ENCODE data around the gene CD38.

Gene CD38

DNA sequence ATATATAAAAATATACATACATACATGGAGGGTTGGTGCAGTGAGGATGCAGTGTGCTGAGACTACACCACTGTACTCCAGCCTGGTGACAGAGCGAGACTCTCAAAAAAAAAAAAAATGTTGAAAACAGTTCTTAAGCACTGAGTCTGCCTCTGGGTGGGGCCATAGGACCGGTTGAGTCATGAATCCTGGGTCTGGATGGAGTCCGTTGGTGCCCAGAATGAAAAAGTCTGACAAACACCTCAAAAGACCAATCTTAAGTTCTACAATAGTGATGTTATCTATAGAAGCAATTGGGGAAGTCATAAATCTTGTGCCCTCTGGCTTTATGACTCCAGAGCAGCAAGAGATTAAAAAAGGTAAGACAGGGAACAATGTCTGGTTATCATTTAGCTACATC is 90.0 kb downstream of the CD38 start:
- DNase-seq (ENCODE audit: low spot score) = no peak

- no peak for DNase-seq (ENCODE audit: low spot score)
These were observed 90.8 kb downstream of the CD38 start for GRCh38 chr4:15868826-15869413.

GRCh38 chr4:15870079-15870478 is 92.0 kb downstream of the CD38 start:
- DNase-seq (ENCODE audit: low spot score) = no peak

GRCh38 chr4:15870921-15871664 is 93.0 kb downstream of the CD38 start:
- DNase-seq (ENCODE audit: low spot score) = no peak

- no peak for DNase-seq (ENCODE audit: low spot score)
These were observed 95.0 kb downstream of the CD38 start for GRCh38 chr4:15873117-15873516.

GRCh38 chr4:15874671-15875070 is 96.5 kb downstream of the CD38 start:
- no peak for DNase-seq (ENCODE audit: low spot score)

DNA sequence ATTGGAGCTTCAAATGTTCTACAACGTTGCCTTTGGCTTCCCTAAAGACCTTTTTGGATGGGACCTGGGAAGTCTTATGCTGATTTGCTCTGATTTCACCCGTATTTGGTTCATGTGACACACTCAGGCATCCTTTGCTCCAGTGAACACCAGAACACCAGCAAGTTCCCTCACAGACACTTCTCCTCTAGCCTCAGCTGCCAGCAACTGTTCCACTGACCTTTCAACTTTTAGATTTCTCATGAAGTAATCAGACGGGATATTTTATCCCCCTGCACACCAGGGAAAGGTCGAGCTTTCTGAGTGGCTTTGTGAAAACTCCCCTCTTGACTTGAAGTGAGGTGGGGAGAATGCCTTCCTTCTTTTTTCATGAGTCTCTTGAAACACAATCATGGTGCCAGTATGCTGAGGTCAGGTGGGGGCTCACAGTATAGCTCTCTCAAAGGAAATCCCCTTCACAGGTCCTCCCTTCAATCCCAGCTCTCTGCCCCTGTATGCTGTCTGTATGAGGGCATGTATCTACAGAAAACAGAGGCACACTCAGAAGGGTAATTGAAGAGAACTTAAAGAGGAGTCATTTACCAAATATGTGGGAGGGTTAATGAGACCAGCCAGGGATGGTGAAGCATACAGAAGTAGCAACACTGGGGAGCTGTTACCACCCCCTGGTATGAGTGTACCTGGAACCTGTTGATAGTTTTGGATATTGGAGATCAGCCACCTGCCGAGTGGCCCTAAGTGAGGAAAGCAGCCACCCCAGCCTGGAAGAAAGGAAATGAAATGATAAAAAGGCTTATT is 97.7 kb downstream of the CD38 start:
- no peak for DNase-seq (ENCODE audit: low spot score)

GRCh38 chr4:15878011-15878410 is 99.9 kb downstream of the CD38 start:
- no peak for DNase-seq (ENCODE audit: low spot score)

GRCh38 chr4:15881820-15882219 is 103.7 kb downstream of the CD38 start:
- DNase-seq (ENCODE audit: low spot score) = no peak

DNA sequence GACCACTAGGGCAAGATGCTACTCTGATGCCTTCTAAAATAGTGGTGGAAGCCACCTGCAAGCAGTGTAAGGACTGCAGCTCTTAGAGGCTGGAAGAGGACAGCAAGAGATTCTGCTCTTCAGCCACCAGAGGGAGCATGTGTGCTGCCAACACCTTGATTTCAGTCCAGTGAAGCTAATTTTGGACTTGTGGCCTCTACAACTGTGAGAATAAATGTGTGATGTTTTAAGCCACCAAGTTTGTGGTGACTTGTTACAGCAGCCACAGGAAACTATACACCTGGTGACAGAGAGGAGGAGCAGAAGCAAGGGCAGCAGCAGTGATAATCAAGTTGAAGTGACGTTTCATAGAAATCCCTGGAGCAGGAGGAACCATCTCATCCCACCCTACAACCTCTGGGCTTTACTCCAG is 104.6 kb downstream of the CD38 start:
- DNase-seq (ENCODE audit: low spot score) = peak; percentile 57

DNA sequence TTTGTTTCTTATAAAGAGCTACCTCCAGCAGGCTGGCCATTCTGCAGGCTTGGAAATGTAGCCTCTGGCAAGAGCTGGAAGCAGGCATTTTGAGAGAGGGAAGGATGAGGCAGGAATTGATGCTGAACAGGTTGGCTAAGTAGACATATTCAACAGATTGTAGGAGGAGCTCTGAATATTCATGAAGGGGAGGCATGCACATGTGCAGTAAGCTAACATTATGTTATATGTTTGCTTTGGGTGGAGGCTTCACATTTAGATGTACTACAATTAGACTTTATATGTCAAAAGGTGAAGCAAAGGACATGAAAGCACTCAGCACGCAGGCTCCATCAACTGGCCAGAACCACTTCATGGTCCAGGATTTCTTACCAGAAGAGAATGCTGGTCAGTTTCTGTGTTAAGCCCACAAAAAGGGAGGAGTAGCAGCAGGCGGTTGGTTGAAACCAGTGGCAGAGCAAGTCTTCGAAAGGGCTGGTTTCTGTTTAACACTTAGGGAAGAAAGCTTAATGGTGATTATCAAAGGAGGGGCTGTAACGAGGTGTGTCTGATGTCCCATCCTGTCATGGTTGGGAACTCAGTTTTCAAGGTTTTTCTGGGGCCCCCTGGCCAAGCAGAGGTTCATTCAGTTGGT is 105.6 kb downstream of the CD38 start:
- no peak for DNase-seq (ENCODE audit: low spot score)

DNA sequence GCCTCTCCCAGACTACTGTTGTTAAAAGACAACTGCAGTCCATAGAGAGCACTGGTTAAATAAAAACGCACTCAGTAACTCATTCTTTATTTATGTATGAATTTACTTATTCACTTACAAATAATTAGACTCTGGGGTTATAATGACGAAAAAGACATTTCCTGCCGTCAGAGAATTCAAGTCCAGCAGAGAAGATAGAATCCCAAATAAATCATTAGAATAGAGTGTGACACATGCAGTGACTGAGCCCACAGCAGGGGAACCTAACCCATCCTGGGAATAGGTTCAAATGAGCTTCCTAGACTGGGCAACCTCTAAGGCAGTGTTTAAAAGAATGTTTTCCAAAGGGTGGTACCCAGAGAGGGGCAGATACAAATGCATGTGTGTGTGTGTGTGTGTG is 106.5 kb downstream of the CD38 start:
- DNase-seq (ENCODE audit: low spot score) = no peak

GRCh38 chr4:15885422-15885821 is 107.3 kb downstream of the CD38 start:
- DNase-seq (ENCODE audit: low spot score) = no peak

DNA sequence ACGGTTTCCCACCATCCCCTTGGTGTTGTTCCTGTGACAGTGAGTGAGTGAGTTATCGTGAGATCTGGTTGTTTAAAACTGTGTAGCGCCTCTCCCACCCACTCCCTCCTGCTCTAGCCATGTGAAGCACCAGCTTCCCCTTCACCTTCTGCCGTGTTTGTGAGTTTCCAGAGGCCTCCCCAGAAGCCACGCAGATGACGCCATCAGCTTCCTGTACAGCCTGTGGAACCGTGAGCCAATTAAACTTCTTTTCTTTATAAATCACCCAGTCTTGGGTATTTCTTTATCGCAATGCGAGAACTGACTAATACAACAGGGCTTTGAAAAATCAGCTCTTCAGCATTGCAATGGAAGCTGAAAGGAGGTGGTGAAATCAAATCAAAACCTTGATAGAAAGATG is 110.4 kb downstream of the CD38 start:
- DNase-seq (ENCODE audit: low spot score) = no peak

DNA sequence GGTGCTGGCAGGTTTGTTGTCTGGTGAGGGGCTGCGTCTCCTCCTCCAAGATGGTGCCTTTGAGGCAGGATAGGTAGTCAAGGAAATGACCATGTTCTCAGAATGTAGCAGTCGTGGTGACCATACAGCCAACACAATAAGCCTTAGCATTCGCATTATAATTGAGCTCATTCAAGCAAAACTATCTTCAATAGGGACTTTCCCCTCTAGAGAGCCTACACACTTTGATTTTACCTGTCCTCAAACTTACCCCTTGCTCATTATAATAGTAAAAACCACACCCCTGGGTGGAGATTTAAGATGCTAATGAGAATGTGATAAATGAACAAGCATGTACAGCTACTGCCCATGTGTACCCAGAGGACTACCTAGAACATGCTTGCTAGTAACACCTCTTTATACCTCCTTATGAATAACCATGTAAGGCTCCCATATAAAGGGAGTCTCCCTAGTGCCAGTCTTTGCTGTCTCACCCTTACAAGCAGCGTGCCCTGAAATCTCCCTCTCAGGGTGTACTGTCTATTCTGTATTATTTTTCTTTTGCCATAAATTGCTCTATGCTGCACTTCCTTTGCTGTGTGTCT is 112.2 kb downstream of the CD38 start:
- DNase-seq (ENCODE audit: low spot score) = no peak

DNA sequence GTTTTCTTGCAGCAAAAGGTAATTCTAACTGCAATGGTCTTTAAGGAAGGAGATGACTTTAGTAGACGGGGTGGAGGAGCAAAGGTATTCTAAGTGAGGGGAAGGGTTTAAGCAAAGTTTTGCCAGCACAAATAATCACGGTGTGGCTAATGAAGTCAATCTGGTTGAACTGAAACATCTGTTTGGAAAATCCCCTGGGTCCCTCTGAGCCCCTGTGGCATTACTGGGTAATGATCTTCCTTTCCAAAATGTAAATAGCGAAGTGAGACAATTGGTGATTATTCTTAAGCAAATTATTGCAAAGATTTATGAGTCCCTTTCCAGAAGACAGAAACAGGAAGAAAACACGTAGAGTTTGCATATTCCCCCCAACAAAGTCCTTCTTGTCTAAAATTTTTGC is 113.2 kb downstream of the CD38 start:
- no peak for DNase-seq (ENCODE audit: low spot score)

DNA sequence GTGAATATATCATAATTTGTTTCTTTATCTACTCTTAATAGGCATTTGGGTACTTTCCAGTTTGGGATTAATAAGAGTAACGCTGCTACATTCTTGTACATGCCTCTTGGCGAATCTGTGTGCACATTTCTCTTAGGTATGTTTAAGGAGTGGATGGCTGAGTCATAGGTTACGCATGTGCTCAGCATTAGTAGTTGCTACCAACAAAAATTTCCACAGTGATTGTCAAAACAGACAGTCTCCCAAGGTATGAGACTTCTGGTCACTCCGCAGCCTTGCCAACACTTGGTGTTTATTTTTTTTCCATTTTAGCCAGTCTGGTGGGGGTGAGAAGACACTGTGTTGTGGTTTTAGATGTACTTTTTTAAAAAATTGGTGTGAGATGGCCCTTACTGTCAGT is 115.8 kb downstream of the CD38 start:
- peak; percentile 84 for DNase-seq (ENCODE audit: low spot score)

DNA sequence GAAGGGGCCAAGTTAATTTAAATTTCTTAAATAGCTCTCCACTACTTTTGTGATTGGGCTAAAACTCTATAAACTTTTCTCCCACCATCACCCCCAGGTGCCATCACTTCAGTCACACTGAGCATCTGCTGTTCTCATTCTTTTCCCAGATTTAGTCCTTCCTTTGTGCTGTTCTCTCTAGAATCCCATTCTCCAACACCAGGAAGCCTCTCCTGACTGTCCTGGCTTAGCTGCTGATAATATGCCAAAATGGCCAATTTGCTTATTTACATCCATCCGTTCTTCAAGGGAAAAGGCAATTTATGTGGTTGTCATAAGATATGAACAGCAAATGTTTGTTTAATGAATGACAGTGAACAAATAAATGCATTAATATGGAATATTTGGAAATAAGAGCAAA is 116.3 kb downstream of the CD38 start:
- DNase-seq (ENCODE audit: low spot score) = no peak

DNA sequence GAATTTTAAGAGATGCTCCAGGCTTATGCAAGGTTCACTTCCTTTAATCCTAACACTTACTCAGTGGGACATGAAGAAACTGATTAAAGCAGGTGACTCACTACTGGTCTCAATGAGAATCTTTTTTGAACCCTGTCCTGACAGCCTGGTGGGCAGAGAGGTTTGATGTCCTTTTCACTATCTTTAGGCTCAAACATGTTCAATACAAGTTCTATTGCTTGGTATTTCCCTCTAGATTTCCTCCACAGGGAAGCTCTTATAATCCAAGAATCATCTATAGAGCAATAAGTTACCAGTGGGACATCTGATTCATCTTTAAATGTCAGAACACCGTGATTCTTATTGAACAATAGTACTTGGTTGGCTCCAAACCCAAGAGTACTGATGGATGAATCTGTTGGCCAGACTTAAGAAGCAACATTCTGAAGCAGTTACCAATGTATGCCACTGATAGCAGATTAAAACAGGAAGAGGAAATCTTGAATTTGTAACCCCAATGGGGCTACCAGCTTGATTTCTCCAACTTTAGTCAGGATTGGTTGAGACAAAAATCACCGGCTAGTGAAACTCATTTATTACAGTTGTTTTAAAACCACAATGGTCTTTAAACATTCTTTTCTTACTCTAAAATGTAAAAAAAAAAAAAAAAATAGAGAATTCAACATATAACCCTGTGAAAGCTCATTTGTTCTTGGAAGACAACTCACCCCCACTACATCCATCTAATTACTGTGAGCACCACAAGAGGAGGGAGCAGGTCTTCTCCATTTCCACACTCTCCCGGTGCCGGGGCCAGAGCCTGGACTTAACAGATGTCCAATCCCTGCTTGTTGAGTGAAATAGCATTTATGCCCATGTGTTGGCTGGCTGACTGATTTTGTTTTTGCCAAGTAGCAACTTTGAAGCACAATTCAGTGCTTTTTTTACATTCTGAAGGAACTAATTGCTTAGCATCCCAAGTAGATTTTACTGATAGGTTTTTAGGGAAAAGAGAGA is 117.1 kb downstream of the CD38 start:
- no peak for DNase-seq (ENCODE audit: low spot score)

DNA sequence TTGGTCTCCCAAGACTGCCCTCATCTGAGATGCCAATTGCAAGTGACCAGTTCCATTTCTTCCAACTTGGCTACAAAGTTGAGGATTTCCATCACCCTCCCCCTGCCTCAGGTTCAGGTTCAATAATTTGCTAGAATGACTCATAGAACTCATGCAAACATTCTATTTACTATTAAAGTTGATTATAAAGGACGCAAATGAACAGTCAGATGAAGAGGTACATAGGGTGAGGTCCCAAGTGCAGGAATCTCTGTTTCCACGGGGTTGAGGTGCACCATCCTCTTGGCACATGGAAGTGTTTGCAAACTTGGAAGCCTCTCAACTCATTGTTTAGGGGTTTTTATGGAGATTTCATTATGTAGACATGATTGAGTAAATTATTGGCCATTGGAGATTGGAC is 119.4 kb downstream of the CD38 start:
- DNase-seq (ENCODE audit: low spot score) = no peak

- no peak for DNase-seq (ENCODE audit: low spot score)
These were observed 120.8 kb downstream of the CD38 start for GRCh38 chr4:15898902-15899301.

All from AG08396 (cell line).